Astrocyte of the cerebellum (primary cell): ENCODE measurements around the gene ABTB1.

Source experiments
- DNase-seq: peaks from one replicate; pipeline ENCODE4 v3.0.0-alpha.2; 2011; ENCODE audit warnings: low read depth
- H3K4me3 ChIP-seq: 2 replicates; pipeline ENCODE4 v1.5.1; 2011; ENCODE audit warnings: mild to moderate bottlenecking, low read depth, low read length, moderate library complexity
- in situ Hi-C: cut with HindIII; loops from 2 replicates; pipeline ENCODE4 v1.10.0; 2017; ENCODE audit warnings: low sequenced_read_pairs
- TF ChIP-seq, protein P1 (sequence below): IDR thresholded peaks from 2 replicates; pipeline ENCODE4 v1.5.1; 2012; ENCODE audit warnings: low read length, low read depth, moderate library complexity, mild to moderate bottlenecking; ENCODE audit errors: missing control alignments

Gene ABTB1

DNA sequence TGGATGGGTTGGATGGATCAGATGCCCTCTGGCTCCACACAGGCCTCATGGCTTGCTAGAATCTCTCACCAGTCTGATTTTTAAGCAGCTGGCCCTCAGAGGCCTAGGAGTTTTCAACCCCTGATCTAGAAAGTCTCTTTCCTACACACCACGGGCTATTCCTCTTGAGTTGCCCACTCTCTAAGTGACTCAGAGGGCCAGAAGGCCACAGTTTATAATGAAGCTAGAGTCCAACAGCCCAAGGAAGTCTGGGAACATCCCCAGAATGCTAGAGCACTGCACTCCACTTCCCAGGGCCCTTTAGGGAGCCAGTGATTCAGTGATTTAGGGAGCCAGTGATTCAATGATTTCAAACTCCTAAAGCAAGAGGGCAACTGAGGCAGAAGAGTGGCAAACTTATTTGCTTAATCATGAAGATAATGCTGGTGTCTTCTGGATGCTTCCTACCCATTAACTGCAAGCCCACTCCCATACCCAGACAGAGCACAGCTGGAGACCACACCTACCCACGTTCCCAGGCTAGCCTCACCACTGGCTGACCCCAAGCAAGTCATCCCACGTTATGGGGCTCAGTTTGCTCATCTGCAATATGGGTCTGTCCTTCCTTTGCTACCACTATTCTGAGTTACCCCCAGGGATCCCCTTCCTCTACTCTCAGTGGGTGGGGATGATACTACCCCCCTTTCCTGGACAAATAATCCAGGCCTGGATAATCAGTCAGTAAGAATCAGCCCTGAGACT, 36.7 kb downstream of the ABTB1 start:
- in situ Hi-C loops, result no loop called here
- no peak for DNase-seq
- no peak overlapping the region for H3K4me3 ChIP-seq
- TF ChIP-seq, protein P1, sequence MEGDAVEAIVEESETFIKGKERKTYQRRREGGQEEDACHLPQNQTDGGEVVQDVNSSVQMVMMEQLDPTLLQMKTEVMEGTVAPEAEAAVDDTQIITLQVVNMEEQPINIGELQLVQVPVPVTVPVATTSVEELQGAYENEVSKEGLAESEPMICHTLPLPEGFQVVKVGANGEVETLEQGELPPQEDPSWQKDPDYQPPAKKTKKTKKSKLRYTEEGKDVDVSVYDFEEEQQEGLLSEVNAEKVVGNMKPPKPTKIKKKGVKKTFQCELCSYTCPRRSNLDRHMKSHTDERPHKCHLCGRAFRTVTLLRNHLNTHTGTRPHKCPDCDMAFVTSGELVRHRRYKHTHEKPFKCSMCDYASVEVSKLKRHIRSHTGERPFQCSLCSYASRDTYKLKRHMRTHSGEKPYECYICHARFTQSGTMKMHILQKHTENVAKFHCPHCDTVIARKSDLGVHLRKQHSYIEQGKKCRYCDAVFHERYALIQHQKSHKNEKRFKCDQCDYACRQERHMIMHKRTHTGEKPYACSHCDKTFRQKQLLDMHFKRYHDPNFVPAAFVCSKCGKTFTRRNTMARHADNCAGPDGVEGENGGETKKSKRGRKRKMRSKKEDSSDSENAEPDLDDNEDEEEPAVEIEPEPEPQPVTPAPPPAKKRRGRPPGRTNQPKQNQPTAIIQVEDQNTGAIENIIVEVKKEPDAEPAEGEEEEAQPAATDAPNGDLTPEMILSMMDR, result no peak

DNA sequence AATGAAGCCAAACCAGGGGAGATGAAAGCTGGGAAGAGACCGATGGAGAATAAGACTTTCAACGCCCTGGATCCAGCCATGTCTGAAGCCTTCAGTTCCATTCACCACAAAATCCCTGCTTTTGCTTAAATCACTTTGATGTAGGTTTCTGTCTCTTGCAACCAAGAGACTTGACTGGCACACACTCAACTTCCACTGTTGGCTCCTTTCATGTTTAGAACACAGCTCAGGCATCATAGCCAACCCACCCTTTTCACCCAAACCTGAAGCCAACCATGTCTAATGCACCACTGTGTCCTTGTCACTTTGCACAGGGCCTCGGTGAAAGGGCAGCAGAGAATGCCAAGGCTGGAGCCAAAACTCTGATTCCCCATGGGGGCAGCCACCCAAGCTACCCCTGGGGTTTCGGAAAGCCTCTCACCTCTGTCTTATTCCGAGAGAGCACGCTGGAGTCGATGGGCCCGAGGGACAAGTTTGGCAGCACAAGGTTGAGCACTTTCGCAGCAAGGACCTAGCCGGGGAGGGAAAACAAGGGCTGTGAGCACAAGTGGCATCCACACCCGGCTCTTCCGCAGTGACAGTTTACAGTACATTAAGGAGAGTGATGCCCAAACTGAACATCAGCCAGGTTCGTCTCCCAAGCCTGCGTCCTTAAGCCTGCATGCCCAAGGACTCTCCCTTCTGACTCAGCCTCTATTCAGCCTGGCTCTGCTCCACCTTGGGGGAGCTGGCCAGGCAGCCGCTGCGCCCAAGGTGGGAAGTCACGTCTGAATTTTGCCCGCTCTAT, 37.6 kb downstream of the ABTB1 start:
- in situ Hi-C loops, result no loop called here
- no peak for DNase-seq
- TF ChIP-seq, protein P1, result no peak
- no peak overlapping the region for H3K4me3 ChIP-seq

- no peak overlapping the region for H3K4me3 ChIP-seq
- TF ChIP-seq, protein P1, result no peak
- in situ Hi-C loops, result no loop called here
- no peak for DNase-seq
Measured at GRCh38 chr3:127711021-127711695, 38.4 kb downstream of the ABTB1 start.

GRCh38 chr3:127711896-127712295, 39.1 kb downstream of the ABTB1 start:
- no peak for DNase-seq
- in situ Hi-C loops, result no loop called here
- no peak overlapping the region for H3K4me3 ChIP-seq
- TF ChIP-seq, protein P1, result no peak

- no peak for DNase-seq
- in situ Hi-C loops, result no loop called here
- H3K4me3 ChIP-seq, result no peak overlapping the region
- TF ChIP-seq, protein P1, result no peak
Measured at GRCh38 chr3:127712461-127712860, 39.7 kb downstream of the ABTB1 start.
